HCEC 1CT (cell line): ENCODE measurements around the gene ACAP3.

Experiments
- DNase-seq: peaks from one replicate; pipeline ENCODE4 v3.0.0-alpha.2; 2017

ACAP3 gene

GRCh38 chr1:1307923-1308755 lies at the start of gene ACAP3, which contains the start of gene PUSL1:
ACAP3 (minus strand) TSS chr1:1307930; CDS start chr1:1307815, 115 bp downstream.
PUSL1 (plus strand) TSS chr1:1308597; CDS start chr1:1308644, 47 bp downstream.
- peak; percentile 92 for DNase-seq

GRCh38 chr1:1356796-1357401 lies 49.2 kb upstream of the ACAP3 start:
- DNase-seq = peak; percentile 38

GRCh38 chr1:1356166-1356795 lies 48.6 kb upstream of the ACAP3 start:
- peak; percentile 0 for DNase-seq

- no peak for DNase-seq
These were observed 47.7 kb upstream of the ACAP3 start for GRCh38 chr1:1355416-1355815.

- DNase-seq = no peak
These were observed 46.8 kb upstream of the ACAP3 start for GRCh38 chr1:1354271-1355247.

GRCh38 chr1:1353389-1354151 lies 45.8 kb upstream of the ACAP3 start:
- DNase-seq = no peak

GRCh38 chr1:1352786-1353388 lies 45.2 kb upstream of the ACAP3 start:
- DNase-seq = no peak

- DNase-seq = no peak
These were observed 44.0 kb upstream of the ACAP3 start for GRCh38 chr1:1351511-1352427.

- DNase-seq = peak; percentile 68
These were observed 41.7 kb upstream of the ACAP3 start, which contains the start of gene DVL1 for GRCh38 chr1:1349256-1350012. DVL1 (minus strand) TSS chr1:1349418; CDS start chr1:1349065, 353 bp downstream.

- peak; percentile 38 for DNase-seq
These were observed 40.9 kb upstream of the ACAP3 start for GRCh38 chr1:1348420-1349255.

- no peak for DNase-seq
These were observed 40.1 kb upstream of the ACAP3 start for GRCh38 chr1:1347663-1348419.

- no peak for DNase-seq
These were observed 39.4 kb upstream of the ACAP3 start for GRCh38 chr1:1347026-1347595.

- no peak for DNase-seq
These were observed 38.8 kb upstream of the ACAP3 start for GRCh38 chr1:1346501-1346890.

- peak; percentile 1 for DNase-seq
These were observed 38.2 kb upstream of the ACAP3 start for GRCh38 chr1:1345860-1346500.

- DNase-seq = peak; percentile 36
These were observed 37.7 kb upstream of the ACAP3 start for GRCh38 chr1:1345384-1345783.

GRCh38 chr1:1344655-1345361 lies 37.1 kb upstream of the ACAP3 start:
- DNase-seq = peak; percentile 85
